Activated CD4-positive, alpha-beta T cell treated with anti-CD3 and anti-CD28 coated beads, Interleukin-2, amount 50 U/mL, for 4 hours (primary cell): ENCODE results near the gene C9orf40.

Experiments used
- DNase-seq, 2 experiments: peaks; one replicate each; pipeline ENCODE4 v3.0.0-alpha.2; 2020

C9orf40 gene

DNA sequence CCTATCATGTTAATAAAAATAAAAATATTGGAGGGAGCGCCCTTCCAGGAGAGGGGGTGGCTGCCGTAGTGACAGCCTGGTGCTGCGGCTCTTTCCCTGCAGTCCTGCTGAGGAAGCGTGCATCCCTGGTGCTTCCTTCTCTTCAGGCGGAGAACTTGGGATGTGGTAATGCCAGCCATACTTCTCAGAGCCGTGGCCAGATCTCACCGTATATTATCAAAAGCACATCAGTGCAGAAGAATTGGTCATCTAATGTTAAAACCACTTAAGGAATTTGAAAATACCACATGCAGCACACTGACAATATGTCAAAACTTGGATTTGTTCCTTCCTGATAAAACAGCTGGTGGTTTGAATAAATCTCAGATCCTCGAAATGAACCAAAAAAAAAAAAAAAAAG is 17.7 kb downstream of the C9orf40 start:
- DNase-seq: no peak

DNA sequence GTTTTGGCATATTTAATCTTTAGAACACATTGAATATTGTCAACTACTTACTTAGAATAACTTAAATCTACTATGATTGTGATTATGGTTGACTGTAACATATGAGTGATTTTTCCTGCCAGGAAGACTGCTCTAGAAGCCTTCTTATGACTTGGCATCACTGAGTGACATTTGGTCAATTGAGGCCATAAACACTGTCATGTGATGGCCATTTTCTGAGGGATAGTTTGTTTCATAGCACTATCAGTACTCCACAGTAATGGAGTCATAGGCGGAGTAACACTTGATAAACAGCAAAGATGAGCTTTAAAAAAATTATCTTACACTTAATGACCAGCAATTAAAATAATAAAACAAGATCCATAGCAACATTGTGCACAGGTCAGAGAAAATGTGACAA is 31.0 kb downstream of the C9orf40 start:
- no peak for DNase-seq

DNA sequence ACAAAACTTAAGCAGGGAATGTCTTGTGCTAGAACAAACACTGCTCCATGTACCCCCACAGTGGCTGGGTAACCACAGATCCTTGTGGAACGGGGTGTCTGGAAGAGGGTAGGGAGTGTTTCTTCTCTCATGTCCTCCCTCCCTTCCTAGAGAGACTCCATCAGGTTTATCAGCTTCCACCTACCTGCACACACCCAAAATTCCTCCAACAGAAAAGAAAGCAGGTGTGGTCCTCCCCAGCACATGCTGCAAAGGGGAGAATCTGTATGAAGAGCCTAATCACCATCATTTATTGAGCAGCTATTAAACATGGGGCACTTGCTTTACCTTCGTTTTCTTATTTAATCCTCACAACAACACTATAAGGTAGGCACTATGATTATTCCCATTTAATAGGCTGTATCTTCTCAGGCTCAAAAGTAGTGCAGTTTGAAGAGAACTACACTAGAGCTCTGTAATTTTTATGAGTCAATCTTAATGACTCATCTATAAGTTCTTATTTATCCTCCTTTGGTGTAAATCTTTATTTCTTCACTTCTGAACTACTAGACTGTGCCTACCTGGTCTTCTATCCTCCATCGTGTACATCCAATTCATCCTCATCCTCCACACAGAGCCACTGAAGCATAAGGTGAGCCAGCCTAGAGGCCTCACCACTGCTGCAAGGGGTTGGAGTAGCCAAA is 31.6 kb downstream of the C9orf40 start:
- DNase-seq: no peak

DNA sequence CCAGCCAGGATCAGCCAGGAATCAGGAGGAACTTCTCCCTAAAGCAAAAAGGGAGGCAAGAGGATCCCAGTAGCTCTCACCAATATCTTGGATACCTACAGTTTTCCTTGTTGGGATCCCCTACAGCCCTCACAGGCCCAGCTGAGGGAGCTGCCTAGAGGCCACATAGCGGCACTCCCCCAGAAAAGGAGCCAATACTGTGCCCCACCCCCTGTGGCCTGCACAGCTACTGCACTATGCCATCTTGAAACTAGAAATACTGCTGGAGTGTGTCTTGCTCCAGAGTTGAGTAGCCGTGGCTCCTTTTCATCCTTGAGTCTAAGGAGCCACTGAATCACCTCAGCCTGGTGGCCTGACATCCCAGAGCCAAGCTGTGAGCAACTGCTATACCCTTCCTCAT is 42.7 kb downstream of the C9orf40 start:
- DNase-seq: no peak

DNA sequence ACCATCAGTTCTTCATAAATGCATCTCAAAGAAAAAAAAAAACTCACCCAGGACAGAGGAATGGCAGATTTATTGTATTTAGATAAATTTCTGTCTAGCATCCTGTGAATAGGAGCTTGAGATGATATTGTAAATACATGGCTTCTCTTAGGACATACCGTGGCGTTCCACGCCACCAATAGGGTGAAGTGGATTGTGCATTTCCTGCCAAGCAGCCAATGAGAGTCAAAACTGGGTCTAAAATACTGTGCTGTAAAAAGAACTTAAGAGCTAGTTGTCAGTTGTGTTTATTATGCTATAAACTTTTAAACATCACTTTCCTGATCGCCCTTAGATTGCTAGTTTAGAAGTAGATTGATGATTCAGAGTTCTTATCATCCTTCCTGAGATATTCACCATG is 44.0 kb downstream of the C9orf40 start:
- DNase-seq: no peak

DNA sequence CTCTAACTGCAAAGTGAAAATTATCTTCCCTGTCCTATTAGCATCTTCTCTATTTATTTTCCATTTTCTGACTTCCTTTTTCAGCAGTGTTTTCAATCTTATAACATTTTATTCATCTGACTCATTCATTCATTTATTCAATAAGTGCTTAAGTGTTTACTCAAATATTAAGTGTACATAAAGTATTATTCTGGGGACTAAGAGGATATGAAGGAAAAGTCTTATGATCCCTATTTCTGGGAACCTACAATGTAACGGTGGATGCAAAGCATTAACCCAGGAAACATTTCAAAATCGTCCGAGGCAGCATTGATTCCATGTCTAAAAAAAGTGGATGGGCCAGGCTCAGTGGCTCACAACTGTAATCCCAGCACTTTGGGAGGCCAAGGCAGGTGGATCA is 45.6 kb downstream of the C9orf40 start:
- no peak for DNase-seq

DNA sequence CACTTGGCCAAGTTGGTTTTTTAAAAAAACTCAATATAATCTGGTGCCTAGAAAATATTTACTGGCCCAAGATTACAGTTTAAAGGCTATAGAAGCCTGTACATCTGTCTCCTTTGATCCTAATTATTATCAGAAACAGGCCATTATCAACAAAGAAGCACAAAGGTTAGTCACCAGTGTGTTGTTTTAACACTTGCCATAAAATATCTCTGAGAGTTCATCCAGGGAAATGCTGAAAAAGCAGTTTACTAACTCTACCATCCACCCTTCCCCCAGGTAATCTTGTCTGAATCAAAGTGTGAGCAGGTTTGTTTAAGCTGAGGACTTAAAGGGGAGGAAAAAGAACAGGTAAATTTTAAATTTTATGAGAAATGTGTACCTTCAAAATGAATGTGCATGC is 51.7 kb downstream of the C9orf40 start:
- DNase-seq: no peak
